ENCODE measurements around the gene CSMD2.

DNA sequence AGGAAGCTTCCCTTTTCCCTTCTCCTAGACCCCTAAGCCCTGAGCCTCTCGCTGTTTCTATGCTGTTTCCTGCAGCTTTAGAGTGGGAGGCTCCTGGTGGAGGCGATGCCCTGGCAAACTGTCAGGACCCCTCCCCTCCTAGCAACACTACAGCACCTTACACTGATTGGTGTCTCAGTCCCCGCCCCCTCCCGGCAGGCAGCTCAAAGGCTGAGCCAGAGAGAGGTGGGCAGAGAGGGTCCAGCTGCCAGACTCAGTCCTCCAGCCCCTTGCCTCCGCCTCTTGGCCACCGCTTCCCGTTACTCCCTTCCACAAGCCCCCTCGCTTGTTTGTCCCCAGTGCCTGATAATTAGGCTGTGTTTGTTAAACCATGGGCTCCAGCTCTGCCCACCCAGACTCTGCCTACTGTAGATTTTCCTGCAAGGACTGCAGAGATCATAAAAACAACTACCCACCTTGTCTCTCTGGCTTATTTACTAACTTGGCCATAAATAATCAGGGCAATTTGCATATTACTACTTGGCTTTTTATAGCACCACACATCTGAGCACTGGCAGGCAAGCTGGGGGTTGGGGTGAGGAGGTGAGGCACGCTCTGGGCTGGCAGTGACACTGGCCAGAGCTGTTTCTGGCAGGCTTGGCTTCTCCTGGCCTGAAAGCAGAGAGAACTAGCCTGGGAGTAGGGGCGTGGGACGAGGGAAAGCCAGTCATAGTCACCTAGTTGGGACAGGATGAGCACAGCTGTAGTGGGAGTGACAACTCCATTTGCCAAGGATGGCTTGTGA is 107.5 kb downstream of the CSMD2 start:
- no peak for TF ChIP-seq JUN (CRISPR knock-in tag; IDR thresholded peaks at IDR 0.05)
- TF ChIP-seq, protein P1, sequence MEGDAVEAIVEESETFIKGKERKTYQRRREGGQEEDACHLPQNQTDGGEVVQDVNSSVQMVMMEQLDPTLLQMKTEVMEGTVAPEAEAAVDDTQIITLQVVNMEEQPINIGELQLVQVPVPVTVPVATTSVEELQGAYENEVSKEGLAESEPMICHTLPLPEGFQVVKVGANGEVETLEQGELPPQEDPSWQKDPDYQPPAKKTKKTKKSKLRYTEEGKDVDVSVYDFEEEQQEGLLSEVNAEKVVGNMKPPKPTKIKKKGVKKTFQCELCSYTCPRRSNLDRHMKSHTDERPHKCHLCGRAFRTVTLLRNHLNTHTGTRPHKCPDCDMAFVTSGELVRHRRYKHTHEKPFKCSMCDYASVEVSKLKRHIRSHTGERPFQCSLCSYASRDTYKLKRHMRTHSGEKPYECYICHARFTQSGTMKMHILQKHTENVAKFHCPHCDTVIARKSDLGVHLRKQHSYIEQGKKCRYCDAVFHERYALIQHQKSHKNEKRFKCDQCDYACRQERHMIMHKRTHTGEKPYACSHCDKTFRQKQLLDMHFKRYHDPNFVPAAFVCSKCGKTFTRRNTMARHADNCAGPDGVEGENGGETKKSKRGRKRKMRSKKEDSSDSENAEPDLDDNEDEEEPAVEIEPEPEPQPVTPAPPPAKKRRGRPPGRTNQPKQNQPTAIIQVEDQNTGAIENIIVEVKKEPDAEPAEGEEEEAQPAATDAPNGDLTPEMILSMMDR (IDR thresholded peaks at IDR 0.05), result no peak
- TF ChIP-seq MYBL2 (CRISPR knock-in tag; IDR thresholded peaks at IDR 0.05), result no peak
- no peak for TF ChIP-seq ESRRA (CRISPR knock-in tag; IDR thresholded peaks at IDR 0.05; ENCODE audit: borderline replicate concordance)
- TF ChIP-seq, protein P2, sequence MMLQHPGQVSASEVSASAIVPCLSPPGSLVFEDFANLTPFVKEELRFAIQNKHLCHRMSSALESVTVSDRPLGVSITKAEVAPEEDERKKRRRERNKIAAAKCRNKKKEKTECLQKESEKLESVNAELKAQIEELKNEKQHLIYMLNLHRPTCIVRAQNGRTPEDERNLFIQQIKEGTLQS (CRISPR knock-in tag; conservative IDR thresholded peaks at IDR 0.05), result no peak
- TF ChIP-seq, protein P3, sequence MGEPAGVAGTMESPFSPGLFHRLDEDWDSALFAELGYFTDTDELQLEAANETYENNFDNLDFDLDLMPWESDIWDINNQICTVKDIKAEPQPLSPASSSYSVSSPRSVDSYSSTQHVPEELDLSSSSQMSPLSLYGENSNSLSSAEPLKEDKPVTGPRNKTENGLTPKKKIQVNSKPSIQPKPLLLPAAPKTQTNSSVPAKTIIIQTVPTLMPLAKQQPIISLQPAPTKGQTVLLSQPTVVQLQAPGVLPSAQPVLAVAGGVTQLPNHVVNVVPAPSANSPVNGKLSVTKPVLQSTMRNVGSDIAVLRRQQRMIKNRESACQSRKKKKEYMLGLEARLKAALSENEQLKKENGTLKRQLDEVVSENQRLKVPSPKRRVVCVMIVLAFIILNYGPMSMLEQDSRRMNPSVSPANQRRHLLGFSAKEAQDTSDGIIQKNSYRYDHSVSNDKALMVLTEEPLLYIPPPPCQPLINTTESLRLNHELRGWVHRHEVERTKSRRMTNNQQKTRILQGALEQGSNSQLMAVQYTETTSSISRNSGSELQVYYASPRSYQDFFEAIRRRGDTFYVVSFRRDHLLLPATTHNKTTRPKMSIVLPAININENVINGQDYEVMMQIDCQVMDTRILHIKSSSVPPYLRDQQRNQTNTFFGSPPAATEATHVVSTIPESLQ (CRISPR knock-in tag; IDR thresholded peaks at IDR 0.05), result no peak
- TF ChIP-seq TP53 (CRISPR knock-in tag; IDR thresholded peaks at IDR 0.05), result no peak
- TF ChIP-seq CREM (CRISPR knock-in tag; IDR thresholded peaks at IDR 0.05), result no peak
- no peak for TF ChIP-seq ETV6 (CRISPR knock-in tag; IDR thresholded peaks at IDR 0.05)

All from WTC11 (cell line).